TTC549 (cell line): ENCODE measurements around the gene FSTL1.

Experiments used
- FAIRE-seq: peaks from 2 replicates; lab custom pipeline; 2012; peaks lifted over from hg19 to GRCh38; lab: Jason Lieb, UNC

Gene FSTL1

DNA sequence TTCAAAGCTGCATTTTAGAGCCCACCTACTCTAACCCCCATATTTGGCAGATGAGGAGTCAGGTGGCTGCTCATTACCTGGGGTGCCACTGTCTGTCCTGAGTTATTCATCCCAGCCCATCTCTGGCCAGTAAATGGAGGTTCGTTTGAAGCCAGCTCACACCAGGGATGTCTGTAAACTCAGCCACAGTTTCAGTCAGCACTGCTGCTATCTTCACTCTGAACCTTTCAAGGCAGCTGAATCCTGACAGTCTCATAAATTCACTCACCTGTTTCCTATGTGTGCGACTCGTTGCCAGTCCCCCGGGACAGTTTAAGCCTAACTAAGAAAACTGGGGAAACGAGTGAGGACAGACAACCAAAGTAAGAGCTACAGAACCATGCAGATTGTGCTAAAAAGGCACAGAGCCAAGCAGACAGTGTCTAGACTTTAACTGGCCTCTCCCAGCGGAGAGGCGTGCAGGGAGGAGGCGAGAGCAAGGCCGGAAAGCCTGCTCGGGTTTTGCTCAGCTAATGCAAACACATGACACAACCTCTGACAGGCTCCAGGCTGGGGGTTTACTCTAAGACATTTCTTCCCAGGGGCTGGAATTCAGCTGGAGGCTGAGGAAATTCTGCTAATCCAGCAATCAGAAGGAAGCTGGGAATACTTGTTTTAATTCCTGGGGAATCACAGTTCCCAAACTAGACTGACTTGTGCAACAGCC lies 12.0 kb downstream of the FSTL1 start:
- FAIRE-seq, result no peak

DNA sequence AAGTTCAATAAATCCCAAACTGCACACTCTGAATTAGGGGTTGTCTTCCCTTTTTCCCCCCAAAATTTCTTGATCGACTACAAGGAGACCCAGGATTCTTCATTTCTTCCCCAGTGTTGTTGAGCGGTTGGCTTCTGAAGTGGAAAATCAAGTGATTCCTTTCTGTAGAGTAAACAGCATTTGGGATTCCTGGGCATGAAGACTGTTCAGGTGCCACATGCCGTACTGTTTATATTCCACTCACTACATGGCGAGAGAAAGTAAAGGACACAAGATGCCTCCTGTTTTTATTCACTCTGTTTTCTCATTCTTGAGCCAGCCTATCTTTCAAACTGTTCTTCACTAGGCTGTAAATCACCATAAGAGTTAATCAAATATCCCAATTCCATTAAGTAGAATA lies 12.6 kb downstream of the FSTL1 start:
- no peak for FAIRE-seq

DNA sequence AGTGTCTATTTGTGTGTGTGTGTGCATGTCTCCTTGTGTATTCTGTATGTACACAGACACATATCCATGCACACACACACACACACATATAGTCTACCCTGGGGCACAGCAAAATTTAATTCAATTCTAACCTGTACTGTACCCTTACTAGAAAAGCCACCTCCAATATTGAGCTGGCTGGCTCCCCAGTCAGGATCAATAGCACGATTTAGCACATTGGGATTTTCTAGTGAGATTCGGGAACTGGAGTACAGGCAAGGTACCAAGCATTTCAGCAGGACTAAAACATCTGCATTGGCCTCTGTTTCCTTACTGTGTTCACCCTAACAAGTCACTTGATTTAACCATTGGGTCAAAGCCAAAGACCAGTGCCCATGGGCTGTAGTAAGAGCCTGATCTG lies 13.2 kb downstream of the FSTL1 start:
- FAIRE-seq, result no peak

DNA sequence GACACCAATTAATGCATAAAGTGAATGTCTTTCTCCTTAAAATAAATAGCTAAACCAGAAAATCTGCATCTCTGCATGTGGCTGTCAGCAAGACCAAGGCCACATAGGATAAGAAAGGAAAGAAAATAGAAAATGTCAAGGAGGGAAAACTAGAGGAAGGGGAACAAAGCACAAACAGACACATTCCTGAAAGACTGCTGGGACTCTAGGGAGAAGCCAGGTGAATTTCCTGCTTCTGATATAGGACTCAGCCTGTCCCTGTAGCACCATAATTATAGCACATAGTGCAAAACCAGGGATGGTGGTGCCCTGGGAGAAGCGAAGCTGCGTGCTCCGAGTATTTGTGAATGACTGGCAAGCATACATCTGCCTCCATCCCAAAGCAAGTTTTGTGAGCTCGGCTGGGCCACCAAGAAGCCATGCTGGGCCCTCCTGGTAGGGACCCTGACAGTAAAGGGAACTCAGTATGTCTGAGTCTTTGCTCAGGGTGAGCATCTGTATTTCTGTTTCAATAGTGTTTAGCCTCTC lies 14.2 kb downstream of the FSTL1 start:
- FAIRE-seq, result no peak

DNA sequence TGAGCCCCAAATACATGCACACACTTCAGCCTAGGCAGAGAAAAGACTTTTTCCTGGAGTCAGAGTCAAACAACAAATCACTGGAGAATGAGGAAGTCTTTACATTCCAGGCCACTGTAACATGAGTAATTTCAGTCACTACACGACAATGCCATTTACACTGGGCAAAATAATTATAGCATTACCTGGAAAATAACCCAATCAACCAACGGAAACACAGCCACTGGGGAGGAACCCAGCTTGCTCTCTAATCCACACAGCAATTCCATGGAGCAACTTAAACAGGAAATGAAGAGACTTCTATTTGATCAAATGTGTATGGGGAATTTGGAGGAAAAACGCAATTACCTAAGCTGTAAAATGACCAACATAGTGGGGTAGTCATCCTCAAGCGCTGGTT lies 15.2 kb downstream of the FSTL1 start:
- no peak for FAIRE-seq

DNA sequence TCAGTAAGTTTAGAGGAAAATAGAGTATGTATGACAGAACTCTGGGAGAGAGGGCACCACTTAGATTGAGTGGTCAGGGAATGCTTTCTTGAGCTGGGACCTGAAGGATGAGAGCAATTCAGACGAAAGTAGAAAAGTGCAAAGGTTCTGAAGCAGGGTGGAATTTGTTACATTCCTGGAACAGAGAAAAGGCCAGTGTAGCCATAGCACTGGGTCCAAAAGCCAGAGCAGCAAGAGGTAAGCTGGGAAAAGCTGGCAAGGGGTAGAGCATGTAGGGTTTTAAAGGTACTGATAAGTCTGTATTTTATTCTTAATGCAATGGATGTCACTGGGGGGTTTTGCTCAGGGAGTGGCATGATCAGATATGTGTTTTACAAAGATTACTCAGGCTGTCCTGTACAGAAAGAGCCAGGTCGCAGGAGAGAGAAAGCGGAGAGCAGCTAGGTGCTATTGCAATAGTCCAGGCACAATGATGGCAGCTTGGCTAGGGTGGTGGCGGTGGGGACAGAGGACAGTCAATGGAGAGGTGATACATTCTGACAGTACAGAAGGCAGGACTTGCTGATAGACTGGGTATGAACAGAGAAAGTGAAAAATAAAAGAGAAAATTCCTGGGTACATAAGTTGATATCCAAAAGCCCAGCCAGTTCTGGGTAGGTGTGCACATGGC lies 17.0 kb downstream of the FSTL1 start:
- FAIRE-seq, result no peak

DNA sequence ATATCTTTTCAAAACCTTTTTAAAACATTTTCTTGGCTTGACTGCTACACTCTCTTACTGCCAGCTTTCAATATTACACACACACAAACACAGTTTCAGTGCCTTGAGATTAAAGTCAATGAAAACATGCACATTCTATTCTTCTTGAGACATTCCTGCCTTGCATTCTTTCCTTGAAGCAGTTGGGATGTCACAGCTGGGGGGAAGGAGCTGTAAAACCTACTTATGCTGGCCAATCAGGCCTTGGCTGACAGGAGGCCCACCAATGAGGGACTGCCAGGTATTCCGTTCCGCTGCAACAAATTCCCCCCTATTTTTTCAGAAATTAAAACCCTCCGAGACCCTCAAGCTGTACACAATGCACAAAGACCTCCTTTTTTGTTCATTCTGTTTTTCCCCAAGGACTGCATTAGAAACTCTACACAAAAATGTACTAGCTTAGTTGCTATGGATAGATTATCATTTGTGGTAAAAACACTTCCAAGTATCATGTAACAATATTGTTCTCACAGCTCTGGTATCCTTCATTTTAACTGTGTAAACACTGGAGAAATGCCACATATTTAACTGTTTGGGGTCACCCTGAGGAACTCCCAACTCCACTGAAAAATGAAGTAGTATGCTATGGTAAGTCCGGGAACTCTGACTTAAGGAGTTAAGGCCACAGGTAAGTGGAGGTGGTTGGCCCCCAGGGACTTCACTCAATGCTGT lies 18.5 kb downstream of the FSTL1 start:
- no peak for FAIRE-seq

DNA sequence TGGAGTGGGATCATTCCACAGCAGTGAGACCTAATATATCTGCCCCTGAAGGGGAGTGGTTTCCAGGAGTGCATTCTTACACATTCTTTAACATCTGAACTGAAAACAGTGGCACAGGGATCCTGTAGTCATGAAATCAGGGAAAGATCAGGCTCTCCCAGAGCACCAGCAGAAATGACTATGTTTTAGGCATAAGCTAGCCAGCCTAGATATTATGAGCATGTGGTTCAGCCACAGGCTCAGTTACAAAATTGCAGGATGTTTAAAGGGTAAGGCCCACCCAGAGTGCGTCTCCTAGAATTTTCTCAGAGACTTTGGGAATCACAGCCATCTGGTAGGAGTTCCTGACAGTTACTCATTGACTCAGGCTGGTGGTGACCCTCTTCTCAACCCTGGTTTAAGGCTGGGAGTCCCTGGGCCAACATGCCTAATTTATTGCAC lies 20.9 kb downstream of the FSTL1 start:
- no peak for FAIRE-seq

DNA sequence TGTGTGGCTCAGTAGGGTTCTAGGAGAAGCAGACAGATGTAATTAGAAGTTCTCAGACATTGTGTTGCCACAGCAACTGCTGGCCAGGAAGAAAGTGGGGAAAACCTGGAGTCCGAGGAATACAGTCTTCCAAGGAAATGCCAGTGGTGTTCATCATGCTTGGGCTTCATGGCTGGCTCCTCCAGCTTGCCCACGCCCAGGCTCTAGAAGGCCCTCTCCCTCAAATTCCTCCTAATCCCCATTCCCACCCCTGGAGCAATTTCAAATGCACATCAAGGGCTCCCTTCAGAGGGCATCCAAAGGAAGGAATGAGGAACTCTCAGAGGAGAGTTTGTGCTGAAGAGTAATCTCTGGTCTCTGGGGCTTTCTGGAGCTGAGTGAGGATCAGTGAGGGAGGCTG lies 21.9 kb downstream of the FSTL1 start:
- FAIRE-seq, result no peak

DNA sequence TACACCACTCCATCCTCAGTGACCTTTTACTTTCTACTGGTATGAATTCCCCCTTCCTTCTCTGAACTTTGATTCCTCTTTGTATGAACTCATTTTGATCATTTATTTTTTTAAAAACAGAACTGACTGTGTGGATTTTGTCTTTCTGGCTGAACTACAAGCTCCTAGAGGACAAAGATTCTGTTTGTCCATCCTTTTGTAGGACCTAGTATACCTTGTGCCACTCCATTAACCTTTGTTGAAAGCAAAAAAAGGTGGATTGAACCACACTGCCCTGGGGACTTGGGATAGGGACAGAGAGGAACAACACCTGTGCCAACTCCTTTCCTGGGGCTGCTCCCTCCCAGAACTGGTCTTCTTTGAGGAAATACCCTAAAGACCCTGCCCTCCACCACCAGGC lies 23.6 kb downstream of the FSTL1 start:
- FAIRE-seq, result no peak

DNA sequence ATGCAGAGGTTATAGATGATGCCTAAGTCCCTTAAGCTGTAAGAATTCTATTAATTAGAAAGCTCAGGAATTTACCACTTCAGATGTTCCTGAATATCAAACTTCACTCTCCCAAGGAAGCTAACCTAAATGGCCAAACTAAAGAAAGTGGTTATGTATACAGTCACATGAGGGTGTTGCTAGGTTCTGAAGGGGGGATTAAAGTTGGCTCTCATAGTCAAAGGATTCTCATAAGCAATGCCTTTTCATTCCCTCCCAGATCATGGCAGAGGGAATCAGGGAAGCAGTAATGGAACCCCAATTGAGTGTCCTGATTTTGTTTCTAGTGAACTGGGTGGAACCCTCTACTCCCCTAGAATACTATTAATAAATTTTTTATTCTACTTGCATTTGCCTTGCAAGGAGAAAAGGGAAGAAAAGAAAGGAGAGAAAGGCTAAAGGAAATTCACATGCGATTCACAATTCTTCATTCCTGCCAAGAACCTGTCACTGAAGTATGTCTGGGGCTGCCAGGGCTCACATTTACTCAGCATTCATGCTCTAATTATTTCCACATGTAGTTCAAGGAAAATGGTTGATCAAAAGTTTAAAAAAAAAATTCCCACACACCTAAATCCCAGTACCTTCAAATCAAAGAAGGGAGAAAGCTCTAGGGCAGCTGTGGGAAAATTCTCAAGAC lies 25.1 kb downstream of the FSTL1 start:
- no peak for FAIRE-seq

DNA sequence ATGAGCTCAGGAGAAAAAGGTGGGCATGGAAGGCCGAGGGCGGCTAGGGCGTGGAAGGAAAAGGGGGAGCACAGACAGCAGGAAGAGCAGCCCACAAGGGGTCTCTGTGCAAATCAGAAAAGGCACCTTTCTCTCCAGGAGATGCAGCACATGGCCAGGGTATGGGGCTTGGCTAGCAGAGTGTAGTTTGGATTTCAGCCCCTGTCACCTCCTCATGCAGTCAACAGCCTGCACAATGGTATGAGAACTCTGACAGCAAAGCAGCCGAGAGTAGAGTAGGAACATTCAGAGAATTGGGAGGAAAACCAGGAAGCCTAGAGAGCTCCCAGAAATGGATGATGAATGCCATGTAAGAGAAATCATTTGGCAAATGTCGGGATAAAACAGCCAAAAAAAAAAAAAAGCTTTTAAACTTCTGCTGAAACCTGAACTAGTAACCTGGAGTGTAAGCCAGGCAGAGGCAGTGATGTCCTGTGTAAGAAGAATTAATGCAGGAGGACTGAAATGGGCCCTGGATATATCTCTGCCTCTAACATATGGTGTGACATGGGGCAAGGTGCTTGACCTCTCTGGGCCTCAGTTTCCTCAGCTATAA lies 25.7 kb downstream of the FSTL1 start:
- FAIRE-seq, result no peak

DNA sequence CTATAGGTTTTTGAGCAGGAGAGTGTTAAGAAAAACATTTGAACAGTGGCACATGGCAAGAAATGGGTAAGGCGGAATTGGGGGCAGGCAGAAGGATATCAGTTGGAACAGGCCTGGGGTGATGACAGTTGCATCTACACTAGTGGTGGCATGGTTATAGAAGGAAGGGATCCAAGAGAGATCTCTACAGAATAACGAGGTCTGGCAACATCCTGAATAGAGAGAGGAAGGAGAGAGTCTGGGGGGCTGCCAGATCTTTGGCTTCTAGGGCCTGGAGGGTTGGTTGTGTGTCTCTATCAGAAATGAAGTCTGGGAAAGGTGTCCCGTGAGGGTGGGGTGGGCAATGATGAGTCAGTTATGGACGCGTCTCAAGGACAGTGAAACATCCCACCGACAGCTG lies 26.3 kb downstream of the FSTL1 start:
- no peak for FAIRE-seq

DNA sequence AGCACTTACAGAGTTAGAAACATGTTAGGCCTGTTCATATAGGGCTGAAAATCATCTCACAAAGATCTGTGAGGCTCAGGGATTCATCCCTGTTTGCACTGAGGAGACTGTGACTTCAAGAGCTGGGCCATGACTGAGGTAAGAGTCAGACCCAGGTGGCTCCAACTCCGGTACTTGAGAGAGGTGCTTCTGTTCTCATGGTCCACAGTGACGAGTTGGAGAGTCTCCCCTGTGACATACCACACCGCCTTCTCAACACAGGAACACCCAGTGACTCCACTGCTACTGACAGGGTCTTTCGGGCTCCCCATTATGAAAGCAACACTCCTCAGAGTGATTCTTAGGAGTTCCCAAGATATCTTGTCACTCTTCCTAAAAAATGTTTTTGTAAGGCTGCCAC lies 27.4 kb downstream of the FSTL1 start:
- no peak for FAIRE-seq

DNA sequence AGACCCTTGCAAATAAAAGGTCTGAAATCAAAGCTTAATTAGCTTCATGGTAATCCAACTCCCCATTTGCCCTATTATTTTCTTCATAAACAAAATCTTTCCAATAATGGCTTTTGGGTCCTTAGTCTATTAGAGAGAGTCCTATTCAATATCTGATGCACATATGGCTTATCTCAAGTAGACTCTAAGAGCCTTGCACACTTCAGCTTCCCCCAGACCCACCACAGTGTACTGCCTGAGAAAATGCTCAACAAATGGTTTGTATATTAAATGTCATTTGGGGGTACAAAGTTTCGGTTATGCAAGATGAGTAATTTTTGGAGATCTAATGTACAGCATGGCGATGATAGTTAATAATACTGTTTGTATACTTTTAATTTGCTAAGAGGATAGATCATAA lies 28.9 kb downstream of the FSTL1 start:
- FAIRE-seq, result no peak

DNA sequence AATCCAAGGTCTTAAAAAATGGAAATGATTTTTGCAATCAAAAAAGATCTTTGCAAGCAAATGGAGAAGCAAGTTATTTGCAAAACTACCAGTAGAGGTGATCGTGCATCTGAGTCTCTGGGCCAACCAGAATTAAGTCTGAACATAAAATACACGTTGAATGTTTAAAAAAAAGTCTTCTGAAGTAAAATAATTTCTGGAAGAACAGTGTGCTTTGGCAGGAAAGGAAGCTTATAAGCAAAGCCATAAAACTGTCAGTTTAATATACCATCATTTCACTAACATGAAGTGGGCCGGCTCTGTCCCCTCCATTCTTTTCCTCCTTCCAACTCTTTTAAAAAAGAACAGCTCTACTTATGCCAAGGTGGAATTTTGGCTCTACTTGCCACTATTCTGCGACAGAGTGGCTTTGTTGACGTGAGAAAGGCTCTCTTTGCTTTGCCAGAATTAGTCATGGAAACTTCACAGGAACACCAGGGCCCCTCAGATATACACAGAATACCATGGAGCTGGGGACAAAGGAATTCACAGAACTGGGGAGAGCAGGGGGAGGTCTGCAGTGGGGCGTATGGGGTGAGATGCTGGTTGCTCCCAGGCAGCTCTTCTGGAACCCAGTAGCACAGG lies 29.8 kb downstream of the FSTL1 start:
- no peak for FAIRE-seq

DNA sequence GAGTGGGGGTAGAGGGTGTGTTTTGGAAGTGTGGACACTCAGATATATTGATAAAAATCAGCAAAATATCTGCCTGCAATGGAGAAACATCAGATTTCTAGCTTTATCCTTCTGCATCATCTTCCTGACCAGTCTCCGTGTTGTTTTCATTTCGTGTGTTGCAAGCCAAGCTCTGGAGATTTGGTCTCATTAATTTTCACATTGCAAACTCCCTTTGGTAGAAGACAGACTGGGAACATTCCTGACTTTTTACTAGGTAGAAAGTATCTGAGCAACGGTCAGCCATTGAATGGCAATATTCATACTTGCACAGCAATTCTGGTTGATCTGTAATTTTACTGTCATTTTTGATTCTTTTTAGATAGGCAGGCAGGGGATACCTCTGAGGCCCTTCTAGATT lies 30.4 kb downstream of the FSTL1 start:
- no peak for FAIRE-seq

DNA sequence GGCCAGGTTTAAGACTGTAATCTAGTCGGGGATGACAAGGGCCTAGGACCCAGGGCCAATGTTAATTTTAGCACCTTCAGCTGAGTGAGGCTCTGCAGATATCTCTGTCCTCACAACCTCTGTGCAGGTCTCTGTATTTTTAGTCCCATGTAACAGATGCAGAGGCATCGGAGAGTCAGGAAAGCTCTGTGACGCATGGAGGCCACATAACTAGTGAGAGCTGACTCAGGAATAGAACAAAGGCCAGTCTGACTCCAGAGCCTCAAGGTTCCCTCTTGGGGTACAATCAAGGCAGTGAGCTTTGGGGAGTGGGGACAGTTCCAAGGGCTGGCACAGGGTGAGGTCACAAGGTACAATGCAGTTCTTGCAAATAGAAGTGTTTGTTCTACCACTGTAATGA lies 31.0 kb downstream of the FSTL1 start:
- no peak for FAIRE-seq

DNA sequence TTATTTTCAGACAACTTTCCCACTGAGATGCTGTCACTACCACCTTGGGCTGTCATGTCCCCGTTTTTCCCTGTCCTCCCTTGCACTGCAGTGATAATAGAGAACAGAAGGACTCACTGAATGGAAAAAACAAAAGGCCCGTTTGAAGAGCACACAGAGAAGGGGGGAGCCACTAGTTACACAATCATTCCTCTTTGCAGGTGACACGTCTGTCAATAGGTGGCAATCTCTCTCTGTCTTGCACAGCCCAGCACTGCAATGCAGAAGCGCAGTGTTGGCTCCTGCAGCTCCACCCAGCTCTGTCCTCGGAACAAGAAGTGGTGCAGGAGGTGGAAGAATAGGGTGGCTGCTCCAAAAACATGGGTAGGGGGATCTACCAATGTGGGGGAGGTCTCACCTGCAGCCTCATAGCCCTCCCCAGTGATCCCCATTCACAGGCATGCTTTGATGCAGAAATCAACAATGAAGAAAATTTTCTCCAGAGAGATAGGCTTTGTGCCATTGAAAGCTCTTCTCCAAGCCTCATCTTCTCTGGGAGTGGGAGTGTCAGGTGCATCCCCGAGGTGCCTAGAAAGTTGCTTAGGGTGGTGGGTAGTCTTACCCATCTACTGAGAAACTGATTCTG lies 31.8 kb downstream of the FSTL1 start:
- FAIRE-seq, result no peak

DNA sequence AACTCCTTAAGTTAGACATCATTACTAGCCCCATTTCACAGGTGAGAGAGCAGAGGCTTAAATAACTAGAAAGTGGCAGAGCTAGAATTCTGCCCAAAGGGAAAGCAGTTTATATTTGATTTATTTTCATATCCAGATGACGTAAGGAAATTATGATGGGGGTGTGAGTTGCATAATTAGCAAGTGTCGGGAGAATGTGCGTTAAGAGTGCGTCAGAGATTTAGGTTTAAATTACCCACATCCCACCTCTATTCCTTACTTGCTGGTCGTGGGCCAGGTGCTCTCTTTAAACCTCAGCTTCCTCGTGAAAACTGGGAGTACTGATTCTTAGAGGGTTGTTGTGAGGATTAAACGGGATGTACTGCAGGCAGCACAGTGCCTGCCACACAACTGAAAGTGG lies 32.3 kb downstream of the FSTL1 start:
- no peak for FAIRE-seq

DNA sequence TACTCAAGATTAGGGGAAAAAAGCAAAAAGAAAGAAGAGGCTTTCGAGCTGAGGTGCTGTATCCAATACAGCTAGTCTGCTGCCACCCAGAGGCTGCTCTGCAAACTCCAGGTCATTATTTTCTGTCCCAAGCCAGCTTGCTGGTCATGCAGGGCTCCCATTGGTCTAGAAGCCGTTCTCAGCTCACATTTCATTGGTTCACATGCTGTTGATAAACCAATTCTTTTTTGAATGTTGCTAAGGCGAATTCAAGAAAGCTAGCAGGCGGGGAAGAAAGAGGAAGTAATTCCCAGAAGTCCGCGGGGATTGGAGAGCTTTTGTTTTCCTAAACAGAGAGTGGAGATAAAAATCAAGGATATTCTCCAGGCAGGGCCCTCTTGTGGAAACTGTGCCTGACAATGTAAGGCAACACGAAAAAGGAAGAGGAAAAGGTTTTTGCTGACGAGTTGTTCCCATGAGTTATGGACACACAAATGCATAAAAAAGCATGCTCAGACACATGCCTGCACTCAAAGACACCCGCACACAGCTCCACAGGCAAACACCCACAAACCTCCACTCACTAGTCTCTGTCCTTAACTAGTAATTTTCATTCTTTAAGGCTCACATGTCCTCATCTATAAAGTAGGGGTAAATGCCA lies 33.4 kb downstream of the FSTL1 start:
- peak; percentile 98 for FAIRE-seq
